AG09309 (cell line): ENCODE results near the gene CERS5.

Experiments used
- DNase-seq: peaks from one replicate; pipeline ENCODE4 v3.0.0-alpha.2; 2010; ENCODE audit warnings: low read depth
- H3K4me3 ChIP-seq: 2 replicates; pipeline ENCODE4 v1.5.1; 2011; ENCODE audit warnings: mild to moderate bottlenecking, low read depth, low read length, moderate library complexity; ENCODE audit not compliant: control insufficient read depth
- TF ChIP-seq, protein P1 (sequence below): IDR thresholded peaks from 2 replicates; pipeline ENCODE4 v1.5.1; 2011; ENCODE audit warnings: mild to moderate bottlenecking, low read depth, low read length, inconsistent platforms; ENCODE audit not compliant: insufficient read depth, control insufficient read depth; ENCODE audit errors: missing control alignments

Gene CERS5

DNA sequence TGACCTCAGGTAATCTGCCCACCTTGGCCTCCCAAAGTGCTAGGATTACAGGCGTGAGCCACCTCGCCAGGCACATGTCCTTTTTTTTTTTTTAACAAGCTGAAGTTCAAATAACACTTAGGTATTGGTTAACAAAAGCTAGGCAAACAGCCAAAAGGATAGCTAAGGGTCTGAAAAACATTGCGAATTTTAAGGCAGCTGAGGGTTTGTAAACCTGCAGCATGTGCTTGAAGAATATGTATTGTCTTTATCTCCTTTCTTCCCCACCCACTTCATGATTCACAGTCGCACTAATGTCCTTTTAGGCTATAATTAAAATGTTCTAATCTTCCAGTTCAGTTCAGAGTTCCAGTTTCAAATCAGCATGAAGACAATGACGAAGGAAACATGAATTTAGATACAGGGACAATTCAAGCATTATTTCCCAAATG lies 30.1 kb upstream of the CERS5 start:
- TF ChIP-seq, protein P1, sequence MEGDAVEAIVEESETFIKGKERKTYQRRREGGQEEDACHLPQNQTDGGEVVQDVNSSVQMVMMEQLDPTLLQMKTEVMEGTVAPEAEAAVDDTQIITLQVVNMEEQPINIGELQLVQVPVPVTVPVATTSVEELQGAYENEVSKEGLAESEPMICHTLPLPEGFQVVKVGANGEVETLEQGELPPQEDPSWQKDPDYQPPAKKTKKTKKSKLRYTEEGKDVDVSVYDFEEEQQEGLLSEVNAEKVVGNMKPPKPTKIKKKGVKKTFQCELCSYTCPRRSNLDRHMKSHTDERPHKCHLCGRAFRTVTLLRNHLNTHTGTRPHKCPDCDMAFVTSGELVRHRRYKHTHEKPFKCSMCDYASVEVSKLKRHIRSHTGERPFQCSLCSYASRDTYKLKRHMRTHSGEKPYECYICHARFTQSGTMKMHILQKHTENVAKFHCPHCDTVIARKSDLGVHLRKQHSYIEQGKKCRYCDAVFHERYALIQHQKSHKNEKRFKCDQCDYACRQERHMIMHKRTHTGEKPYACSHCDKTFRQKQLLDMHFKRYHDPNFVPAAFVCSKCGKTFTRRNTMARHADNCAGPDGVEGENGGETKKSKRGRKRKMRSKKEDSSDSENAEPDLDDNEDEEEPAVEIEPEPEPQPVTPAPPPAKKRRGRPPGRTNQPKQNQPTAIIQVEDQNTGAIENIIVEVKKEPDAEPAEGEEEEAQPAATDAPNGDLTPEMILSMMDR, result no peak
- no peak overlapping the region for H3K4me3 ChIP-seq
- DNase-seq, result no peak

DNA sequence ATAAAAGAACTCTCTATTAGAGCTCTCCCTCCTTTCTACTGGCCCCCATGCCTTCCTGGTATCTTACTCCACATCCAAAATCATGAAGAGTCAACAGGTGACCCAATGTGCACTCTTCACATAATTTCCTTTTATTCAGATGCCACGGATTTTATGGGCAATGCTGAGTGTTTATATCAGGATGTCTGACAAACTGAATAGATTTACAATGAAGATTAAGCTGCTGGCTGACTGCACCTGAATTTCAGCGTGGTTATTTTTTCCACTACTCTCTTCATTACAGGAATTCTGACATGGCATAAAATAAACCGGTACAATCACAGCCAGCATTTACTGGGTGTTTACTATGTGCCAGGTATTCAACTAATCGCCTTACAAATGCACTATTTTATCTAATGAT lies 29.4 kb upstream of the CERS5 start:
- no peak overlapping the region for H3K4me3 ChIP-seq
- TF ChIP-seq, protein P1, result no peak
- no peak for DNase-seq

DNA sequence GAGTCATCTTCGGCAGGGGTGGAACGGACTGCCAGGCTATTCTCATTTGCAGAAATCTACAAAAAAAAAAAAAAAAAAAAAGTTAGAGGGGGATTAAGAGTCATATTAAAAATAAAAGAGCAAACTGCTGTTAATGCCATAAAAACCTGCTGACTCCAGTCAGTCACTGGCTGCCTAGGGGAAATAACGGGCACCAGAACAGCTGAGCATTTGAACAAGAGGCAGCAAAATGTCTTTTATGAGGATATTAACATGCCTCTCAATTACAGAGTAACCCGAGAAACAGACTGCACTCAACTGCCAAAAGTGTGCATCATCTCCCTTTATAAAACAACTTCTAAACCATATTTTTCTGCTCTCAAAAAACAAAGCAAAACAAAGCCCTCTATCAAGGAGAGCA lies 28.7 kb upstream of the CERS5 start:
- peak; percentile 59 for DNase-seq
- TF ChIP-seq, protein P1, result no peak
- H3K4me3 ChIP-seq, result no peak overlapping the region

DNA sequence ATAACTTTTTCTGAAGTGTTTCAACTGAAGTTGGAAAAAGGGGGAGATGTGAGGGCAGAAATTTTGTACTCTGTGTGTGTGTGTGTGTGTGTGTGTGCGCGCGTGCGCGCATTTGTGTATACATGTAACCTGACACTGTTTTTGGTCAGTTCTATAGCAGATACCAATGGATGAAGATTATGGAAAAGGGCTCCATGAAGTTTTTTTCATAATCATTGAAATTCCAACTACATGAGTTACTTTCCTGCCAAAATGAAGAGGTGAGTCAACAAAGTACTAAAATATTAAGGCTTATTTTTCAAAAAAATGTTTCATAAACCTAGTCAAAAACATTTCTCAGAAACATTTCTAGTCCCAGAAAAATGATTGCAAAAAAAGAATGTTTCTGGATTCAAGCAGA lies 25.7 kb upstream of the CERS5 start:
- TF ChIP-seq, protein P1, result no peak
- no peak for DNase-seq
- no peak overlapping the region for H3K4me3 ChIP-seq

DNA sequence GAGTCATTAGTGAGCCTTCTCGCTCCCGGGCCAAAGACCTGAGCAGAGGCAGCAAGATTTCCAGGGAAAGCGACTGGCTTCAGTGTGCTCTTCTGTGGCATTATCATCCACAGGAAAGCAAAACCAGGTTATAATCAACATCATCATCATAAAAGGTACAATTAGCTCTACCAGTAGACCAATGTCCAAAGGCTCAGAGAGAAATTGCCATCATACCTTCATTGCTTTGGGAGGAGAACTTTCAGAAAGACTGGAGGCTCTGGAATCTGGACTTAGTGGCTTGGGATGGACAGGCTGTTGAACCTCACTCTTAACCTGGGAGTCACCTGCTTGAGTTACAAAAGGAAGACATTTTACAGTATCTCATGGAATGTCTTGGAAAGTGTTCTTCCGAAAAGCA lies 25.1 kb upstream of the CERS5 start:
- DNase-seq, result no peak
- no peak overlapping the region for H3K4me3 ChIP-seq
- TF ChIP-seq, protein P1, result no peak

DNA sequence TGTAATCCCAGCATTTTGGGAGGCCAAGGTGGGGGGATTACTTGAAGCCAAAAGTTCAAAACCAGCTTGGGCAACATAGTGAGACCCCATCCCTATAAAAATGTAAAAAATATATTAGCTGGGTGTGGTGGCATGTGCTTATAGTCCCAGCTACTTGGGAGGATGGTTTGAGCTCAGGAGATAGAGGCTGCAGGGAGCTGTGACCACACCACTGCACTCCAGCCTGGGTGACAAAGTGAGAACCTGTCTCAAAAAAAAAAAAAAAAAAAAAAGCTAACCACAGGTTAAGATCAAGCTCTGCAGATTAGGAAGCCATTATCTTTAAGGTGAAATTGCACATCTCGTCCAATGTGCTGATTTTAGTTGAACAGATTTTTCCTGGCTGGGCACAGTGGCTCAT lies 23.7 kb upstream of the CERS5 start:
- DNase-seq, result no peak
- TF ChIP-seq, protein P1, result no peak
- H3K4me3 ChIP-seq, result no peak overlapping the region

DNA sequence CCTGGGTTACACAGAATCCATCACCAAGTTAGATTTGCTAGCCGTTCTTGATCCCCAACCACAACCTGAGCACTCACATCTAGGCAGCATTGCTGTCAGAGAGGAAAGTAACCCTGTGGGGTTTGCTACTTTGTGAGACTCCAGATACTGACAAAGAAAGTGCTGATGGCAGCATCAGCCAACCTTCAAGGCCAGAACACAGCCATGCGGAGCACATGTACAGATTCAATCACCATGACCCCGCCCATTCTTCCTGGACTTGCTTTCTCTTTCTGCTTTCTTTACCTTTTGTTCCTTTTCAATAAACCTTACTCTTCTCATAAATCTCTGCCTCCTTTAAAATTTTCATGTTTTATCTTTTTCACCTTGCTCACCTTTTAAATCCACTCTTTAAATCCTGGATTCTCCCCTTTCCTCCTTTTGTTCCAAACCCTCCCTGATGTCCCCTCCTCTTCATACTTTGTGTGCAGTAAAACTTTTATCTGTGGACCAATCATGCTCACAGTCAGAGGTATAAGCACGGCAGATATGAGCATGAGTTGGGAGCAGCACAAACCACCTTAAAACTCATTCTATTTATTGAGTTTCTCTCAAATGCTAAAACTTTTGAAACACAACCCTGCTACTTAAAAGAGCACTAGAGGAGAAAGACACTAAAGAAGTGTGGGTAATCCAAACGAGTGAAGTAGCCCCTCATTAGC lies 21.9 kb upstream of the CERS5 start:
- H3K4me3 ChIP-seq, result no peak overlapping the region
- DNase-seq, result no peak
- TF ChIP-seq, protein P1, result no peak
